Stomach (tissue), 9 donors: ENCODE results near the gene MSI2. TPM values are rescaled to one million over a fixed set of nuclear protein-coding genes. Genes with fewer than 3 reads are reported as not detected.

Experiments
- DNase-seq, 2 donors: peaks; one replicate each; pipeline versions ENCODE4 v3.0.0 to v3.0.0-alpha.2; 2013 to 2019
- H3K27ac ChIP-seq, 5 donors: fragments of 200-600 bp in 4 of 5; sonication (generic) in 4 of 5; one replicate each; pipeline ENCODE4 v1.5.1; 2013 to 2019; ENCODE audit warnings: mild to moderate bottlenecking in 1 of 5, moderate library complexity in 1 of 5
- H3K27me3 ChIP-seq, 3 donors: fragments of 200-600 bp; sonication (generic); one replicate each; pipeline ENCODE4 v1.5.1; 2017 to 2019; ENCODE audit warnings: mixed run types in 1 of 3
- H3K36me3 ChIP-seq, 4 donors: fragments of 200-600 bp; sonication (generic); 1 replicate in 3 of 4; 2 replicates in 1 of 4; pipeline ENCODE4 v1.5.1; 2016 to 2019
- H3K4me1 ChIP-seq, 4 donors: fragments of 200-600 bp; sonication (generic); one replicate each; pipeline ENCODE4 v1.5.1; 2016 to 2019
- H3K4me3 ChIP-seq, 4 donors: fragments of 200-600 bp; sonication (generic) in 3 of 4; one replicate each; pipeline ENCODE4 v1.5.1; 2016 to 2019; ENCODE audit warnings: mild to moderate bottlenecking in 1 of 4
- H3K9me3 ChIP-seq, 4 donors: fragments of 200-600 bp; sonication (generic); one replicate each; pipeline ENCODE4 v1.5.1; 2016 to 2019
- CTCF ChIP-seq, 7 experiments: fragments of 450-650 bp in 4 of 7; fragments of 200-600 bp in 3 of 7; sonication (generic) in 3 of 7; IDR thresholded peaks; one replicate each; pipeline ENCODE4 v1.5.1; 2016 to 2019; ENCODE audit warnings: antibody characterized with exemption in 7 of 7, control low read depth in 2 of 7, mild to moderate bottlenecking in 1 of 7
- EP300 ChIP-seq: sonication (generic); formaldehyde crosslinking; IDR thresholded peaks from one replicate; pipeline ENCODE4 v1.6.1; 2017; ENCODE audit warnings: antibody characterized with exemption
- POLR2A ChIP-seq, 4 donors: fragments of 450-650 bp; IDR thresholded peaks; one replicate each; pipeline ENCODE4 v1.6.1; 2016; ENCODE audit warnings: antibody characterized with exemption in 4 of 4, control low read depth in 2 of 4, mild to moderate bottlenecking in 1 of 4, moderate library complexity in 1 of 4
- POLR2AphosphoS5 ChIP-seq, 3 donors: sonication (generic); formaldehyde crosslinking; IDR thresholded peaks; one replicate each; pipeline ENCODE4 v1.6.1; 2016; ENCODE audit warnings: antibody characterized with exemption in 3 of 3
- WGBS, 5 donors: extraction: QIAGEN DNeasy Blood & Tissue Kit in 3 of 5; methylation state at CpG; one replicate each; pipeline versions ENCODE4 v1.1.5 to v1.1.7; 2013 to 2018; 5-methylcytosine and 5-hydroxymethylcytosine counted together
- intact Hi-C: fragments of 100-400 bp; cut with DNase I; formaldehyde crosslinking; loops from one replicate; pipeline ENCODE4 v1.15.1; 2023; ENCODE audit warnings: low total_unique reads
- polyA plus RNA-seq, 3 donors: library from polyadenylated mRNA; stranded (reverse); fragments of 200-250 nt; gene quantifications; one replicate each; pipeline ENCODE4 v1.2.3, GENCODE V29; 2013
- total RNA-seq, 5 donors: library from RNA; depleted of rRNA; stranded (reverse); fragments of >200 nt; gene quantifications; one replicate each; pipeline versions ENCODE4 v1.1.0 to v1.2.3, GENCODE V29; 2014 to 2016
- donor health status: healthy with polysubstance abuse.
- donor health status: Bipolar disorder and iron deficiency.
- donor health status: healthy.

Gene MSI2
- total and polyA plus RNA-seq, 8 donors: 8.3 to 72.4 (median 22.9) TPM

DNA sequence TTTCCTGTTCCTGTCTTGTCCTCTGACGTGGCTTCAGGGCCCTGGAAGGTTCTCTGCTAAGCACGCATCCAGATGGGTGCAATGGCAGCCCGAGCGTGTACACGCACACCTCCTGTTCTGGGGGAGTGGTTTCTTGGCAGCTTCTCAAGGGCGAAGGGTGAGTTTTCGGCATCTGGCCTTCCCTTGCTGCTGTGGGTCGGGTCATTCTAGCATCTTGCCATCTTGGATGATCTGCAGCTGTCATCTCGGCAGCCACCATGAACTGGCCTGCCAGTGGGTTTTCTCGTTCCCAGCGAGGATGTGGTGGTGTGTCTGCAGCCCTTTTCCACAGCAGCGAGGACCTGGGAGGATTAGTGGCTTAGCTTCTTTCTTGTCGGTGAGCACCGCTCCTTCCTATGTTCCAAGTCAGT lies 10.6 kb downstream of the MSI2 start:
- Histone ChIP-seq H3K27me3 (no peaks in the 10 kb centered on the region), H3K27ac (no peak overlapping the region), H3K9me3 (no peaks in the 10 kb centered on the region), H3K4me1 (peaks cover 0 to 8% (median 0%) of the 10 kb centered on the region in 4 donors), H3K4me3 (no peak overlapping the region), H3K36me3 (peaks cover 27 to 84% (median 79%) of the 10 kb centered on the region in 4 donors)
- TF ChIP-seq EP300 (no peak), POLR2A (IDR thresholded peaks at IDR 0.05) (no peak), POLR2AphosphoS5 (IDR thresholded peaks at IDR 0.05) (no peak), CTCF (IDR thresholded peaks at IDR 0.05) (no peak)
- 90 to 94% (median 93%) methylated on average over 12 to 14 of the region's 14 CpGs for WGBS, 5 donors
- no peak for DNase-seq
- intact Hi-C loops: no loop called here

- intact Hi-C loops: no loop called here
- Histone ChIP-seq H3K36me3 (peaks cover 16 to 79% (median 70%) of the 10 kb centered on the region in 4 donors), H3K4me1 (peaks cover 0 to 8% (median 0%) of the 10 kb centered on the region in 4 donors), H3K27ac (no peak overlapping the region), H3K9me3 (no peaks in the 10 kb centered on the region), H3K4me3 (no peak overlapping the region), H3K27me3 (no peaks in the 10 kb centered on the region)
- TF ChIP-seq POLR2A (IDR thresholded peaks at IDR 0.05) (no peak), EP300 (no peak), CTCF (IDR thresholded peaks at IDR 0.05) (no peak), POLR2AphosphoS5 (IDR thresholded peaks at IDR 0.05) (no peak)
- DNase-seq: no peak
- WGBS, 5 donors: 82 to 94% (median 84%) methylated on average over 8 of the region's 8 CpGs
Observed at GRCh38 chr17:57268181-57268580, 11.9 kb downstream of the MSI2 start.

DNA sequence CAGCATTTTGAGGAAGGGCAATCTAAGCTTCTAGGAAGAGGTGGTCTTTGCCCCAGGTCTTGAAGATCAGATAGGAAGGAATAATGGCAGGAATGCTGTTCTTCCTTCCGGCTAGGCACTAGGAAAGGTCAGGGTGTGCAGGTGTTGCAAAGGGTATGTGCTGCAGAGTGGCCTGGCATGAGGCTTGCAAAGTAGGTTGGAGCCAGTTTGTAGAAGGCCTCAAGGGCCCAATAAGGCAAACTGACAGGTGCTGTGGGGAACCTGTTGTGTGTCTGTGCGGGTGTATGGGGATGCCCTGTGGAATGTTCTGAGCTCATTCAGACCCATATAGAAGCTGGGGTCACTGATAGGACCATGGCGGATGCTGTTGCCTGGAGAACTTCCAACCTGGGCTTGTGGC lies 12.7 kb downstream of the MSI2 start:
- Histone ChIP-seq H3K9me3 (no peaks in the 10 kb centered on the region), H3K4me3 (no peak overlapping the region), H3K36me3 (peaks cover 9 to 78% (median 70%) of the 10 kb centered on the region in 4 donors), H3K4me1 (peaks cover 0 to 8% (median 0%) of the 10 kb centered on the region in 4 donors), H3K27me3 (no peaks in the 10 kb centered on the region), H3K27ac (no peak overlapping the region)
- no peak for DNase-seq
- 89 to 98% (median 97%) methylated on average over 3 of the region's 3 CpGs for WGBS, 5 donors
- intact Hi-C loops: no loop called here
- TF ChIP-seq CTCF (IDR thresholded peaks at IDR 0.05) (no peak), POLR2AphosphoS5 (IDR thresholded peaks at IDR 0.05) (no peak), EP300 (no peak), POLR2A (IDR thresholded peaks at IDR 0.05) (no peak)

GRCh38 chr17:57269598-57270255 lies 13.4 kb downstream of the MSI2 start:
- Histone ChIP-seq H3K4me1 (peaks cover 0 to 8% (median 0%) of the 10 kb centered on the region in 4 donors), H3K27me3 (no peaks in the 10 kb centered on the region), H3K36me3 (peaks cover 9 to 78% (median 70%) of the 10 kb centered on the region in 4 donors), H3K9me3 (no peaks in the 10 kb centered on the region), H3K4me3 (no peak overlapping the region), H3K27ac (no peak overlapping the region)
- WGBS, 5 donors: 88 to 92% (median 91%) methylated on average over 8 of the region's 8 CpGs
- TF ChIP-seq POLR2AphosphoS5 (IDR thresholded peaks at IDR 0.05) (no peak), POLR2A (IDR thresholded peaks at IDR 0.05) (no peak), EP300 (no peak), CTCF (IDR thresholded peaks at IDR 0.05) (no peak)
- no peak for DNase-seq
- intact Hi-C loops: no loop called here
